Dermis microvascular lymphatic vessel endothelial cell (primary cell): Measurements from ENCODE around the gene IGLL1. TPM values are rescaled to one million over a fixed set of nuclear protein-coding genes. Genes with fewer than 3 reads are reported as not detected.

Experiments used
- DNase-seq, 2 donors: peaks; one replicate each; pipeline versions ENCODE4 v3.0.0 to v3.0.0-alpha.2; 2010; ENCODE audit warnings: low read depth in 2 of 2
- total RNA-seq: library from RNA; depleted of rRNA; stranded (reverse); fragments of >200 nt; gene quantifications from 2 replicates; pipeline ENCODE4 v1.2.1, GENCODE V29; 2014

IGLL1 gene
- total RNA-seq, 1 donor from 2014 or later: not detected

- no peak for DNase-seq
Measured at GRCh38 chr22:23529166-23530103, 50.7 kb downstream of the IGLL1 start.

GRCh38 chr22:23527971-23528740 is 51.9 kb downstream of the IGLL1 start:
- no peak for DNase-seq

GRCh38 chr22:23526596-23527316 is 53.3 kb downstream of the IGLL1 start:
- DNase-seq: no peak

GRCh38 chr22:23525510-23525909 is 54.6 kb downstream of the IGLL1 start:
- DNase-seq: no peak

- no peak for DNase-seq
Measured at GRCh38 chr22:23524226-23524625, 55.9 kb downstream of the IGLL1 start.

- DNase-seq: no peak
Measured at GRCh38 chr22:23523713-23524112, 56.4 kb downstream of the IGLL1 start.

Other genes starting within 250 kb of the IGLL1 start
- gene DRICH1, start 52.0 kb upstream of the IGLL1 start, total RNA-seq: 0.13 TPM in 1 of 2 replicates, not detected in the other
- not detected in 2 replicates for gene RGL4, start 110.7 kb upstream of the IGLL1 start, total RNA-seq
- gene ZNF70, start 170.8 kb upstream of the IGLL1 start, total RNA-seq: 1.4 and 1.9 TPM in 2 replicates
- gene VPREB3, start 174.1 kb upstream of the IGLL1 start, total RNA-seq: 0.13 TPM in 1 of 2 replicates, not detected in the other
- gene C22orf15, start 182.7 kb upstream of the IGLL1 start, total RNA-seq: 0.38 and 0.64 TPM in 2 replicates
- 7.4 and 15.2 TPM in 2 replicates for gene CHCHD10, start 187.7 kb upstream of the IGLL1 start, total RNA-seq
- gene MMP11, start 192.6 kb upstream of the IGLL1 start, total RNA-seq: 5.3 and 6.8 TPM in 2 replicates
- 19.1 and 24.4 TPM in 2 replicates for gene SMARCB1, start 206.7 kb upstream of the IGLL1 start, total RNA-seq